HG02852 (cell line): ENCODE data around the gene TRIM4.
"Not testable (repeated sequence)": the region's sequence is repeated elsewhere in the genome, so short reads cannot be mapped to it uniquely, and the experiment has no call there.

Experiments
- ATAC-seq: cut with Tn5 transposase; IDR thresholded peaks from one replicate; pipeline ENCODE4 v1.9.1; 2021; ENCODE audit warnings: mild to moderate bottlenecking, moderate library complexity; ENCODE audit not compliant: unreplicated experiment

The TRIM4 gene, protein sequence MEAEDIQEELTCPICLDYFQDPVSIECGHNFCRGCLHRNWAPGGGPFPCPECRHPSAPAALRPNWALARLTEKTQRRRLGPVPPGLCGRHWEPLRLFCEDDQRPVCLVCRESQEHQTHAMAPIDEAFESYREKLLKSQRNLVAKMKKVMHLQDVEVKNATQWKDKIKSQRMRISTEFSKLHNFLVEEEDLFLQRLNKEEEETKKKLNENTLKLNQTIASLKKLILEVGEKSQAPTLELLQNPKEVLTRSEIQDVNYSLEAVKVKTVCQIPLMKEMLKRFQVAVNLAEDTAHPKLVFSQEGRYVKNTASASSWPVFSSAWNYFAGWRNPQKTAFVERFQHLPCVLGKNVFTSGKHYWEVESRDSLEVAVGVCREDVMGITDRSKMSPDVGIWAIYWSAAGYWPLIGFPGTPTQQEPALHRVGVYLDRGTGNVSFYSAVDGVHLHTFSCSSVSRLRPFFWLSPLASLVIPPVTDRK

DNA sequence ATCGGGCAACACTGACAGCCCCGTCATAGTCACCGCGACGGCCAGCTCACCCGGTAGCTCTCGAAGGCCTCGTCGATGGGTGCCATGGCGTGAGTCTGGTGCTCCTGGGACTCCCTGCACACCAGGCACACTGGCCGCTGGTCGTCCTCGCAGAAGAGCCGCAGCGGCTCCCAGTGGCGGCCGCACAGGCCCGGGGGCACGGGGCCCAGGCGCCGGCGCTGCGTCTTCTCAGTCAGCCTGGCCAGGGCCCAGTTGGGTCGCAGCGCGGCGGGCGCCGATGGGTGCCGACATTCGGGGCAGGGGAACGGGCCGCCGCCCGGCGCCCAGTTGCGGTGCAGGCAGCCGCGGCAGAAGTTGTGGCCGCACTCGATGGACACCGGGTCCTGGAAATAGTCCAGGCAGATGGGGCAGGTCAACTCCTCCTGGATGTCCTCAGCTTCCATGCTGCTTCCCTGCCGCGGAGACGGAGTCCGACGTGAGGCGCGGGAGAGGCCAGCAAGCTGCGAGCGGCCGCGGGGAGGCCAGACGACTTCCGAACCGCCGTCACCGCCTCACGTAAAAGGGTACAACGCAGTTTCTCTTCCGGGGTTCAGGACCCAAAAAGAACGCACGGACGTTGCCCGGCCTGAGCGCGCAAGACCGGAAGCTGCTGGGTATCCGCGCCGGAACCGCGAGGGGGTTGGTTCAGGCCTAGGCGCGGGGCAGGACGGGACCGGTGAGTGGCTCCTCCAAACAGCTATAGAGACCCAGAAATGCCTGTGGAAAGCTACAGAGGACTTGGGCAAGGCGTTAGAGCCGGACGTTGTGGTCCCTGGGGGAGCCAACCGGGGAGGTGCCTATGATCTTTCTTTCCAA, at the start of gene TRIM4:
TRIM4 (minus strand) TSS at position 572 of the 855 bp plus-strand sequence; CDS start at position 443, 129 bp downstream.
- ATAC-seq, result peak; percentile 96

GRCh38 chr7:99958564-99959227, 39.4 kb upstream of the TRIM4 start:
- ATAC-seq, result no peak

DNA sequence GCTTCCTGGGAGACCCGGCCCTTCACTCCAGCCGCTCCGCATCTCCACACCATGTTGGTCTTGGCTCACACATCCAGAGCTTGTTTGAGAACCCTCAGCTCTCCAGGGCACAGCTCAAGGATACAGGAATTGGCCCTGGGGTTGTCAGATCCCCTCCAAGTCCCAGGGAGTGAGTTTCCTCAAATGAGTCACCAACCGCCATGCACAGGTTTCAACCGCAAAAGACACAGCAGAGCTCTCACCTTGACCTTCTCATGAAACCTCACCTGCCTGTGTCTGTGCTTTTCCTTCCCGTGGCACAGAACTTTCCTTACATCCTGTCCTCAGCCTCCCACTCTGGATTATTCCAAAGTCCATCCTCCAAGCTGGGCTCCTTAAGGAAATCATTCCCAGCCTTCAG, 35.9 kb upstream of the TRIM4 start:
- ATAC-seq, result no peak

DNA sequence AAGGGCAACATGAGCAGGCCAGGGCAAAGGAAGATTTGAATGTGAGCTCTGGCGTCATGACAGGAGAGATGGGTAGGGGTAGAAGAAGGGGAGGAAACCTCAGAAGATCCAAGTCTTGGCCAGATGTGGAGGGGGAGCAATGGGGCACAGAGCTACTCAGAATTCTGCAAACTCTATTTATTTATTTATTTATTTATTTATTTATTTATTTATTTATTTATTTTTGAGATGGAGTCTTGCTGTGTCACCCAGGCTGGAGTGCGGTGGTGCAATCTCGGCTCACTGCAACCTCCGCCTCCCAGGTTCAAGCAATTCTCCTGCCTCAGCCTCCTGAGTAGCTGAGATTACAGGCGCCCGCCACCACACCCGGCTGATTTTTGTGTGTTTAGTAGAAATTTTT, 35.3 kb upstream of the TRIM4 start:
- not testable (repeated sequence) for ATAC-seq

- ATAC-seq, result no peak
Observed at GRCh38 chr7:99953649-99954048, 34.3 kb upstream of the TRIM4 start.

DNA sequence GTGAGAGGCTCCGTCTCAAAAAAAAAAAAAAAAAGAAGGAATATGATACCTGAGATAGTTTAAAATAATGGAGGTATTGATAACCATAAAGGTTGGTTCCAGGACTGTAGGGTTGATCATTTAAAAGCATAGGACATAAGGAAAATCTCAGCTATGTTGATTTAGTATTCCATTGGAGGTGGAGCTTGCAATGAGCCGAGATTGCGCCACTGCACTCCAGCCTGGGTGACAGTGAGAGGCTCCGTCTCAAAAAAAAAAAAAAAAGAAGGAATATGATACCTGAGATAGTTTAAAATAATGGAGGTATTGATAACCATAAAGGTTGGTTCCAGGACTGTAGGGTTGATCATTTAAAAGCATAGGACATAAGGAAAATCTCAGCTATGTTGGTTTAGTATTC, 33.3 kb upstream of the TRIM4 start:
- not testable (repeated sequence) for ATAC-seq

DNA sequence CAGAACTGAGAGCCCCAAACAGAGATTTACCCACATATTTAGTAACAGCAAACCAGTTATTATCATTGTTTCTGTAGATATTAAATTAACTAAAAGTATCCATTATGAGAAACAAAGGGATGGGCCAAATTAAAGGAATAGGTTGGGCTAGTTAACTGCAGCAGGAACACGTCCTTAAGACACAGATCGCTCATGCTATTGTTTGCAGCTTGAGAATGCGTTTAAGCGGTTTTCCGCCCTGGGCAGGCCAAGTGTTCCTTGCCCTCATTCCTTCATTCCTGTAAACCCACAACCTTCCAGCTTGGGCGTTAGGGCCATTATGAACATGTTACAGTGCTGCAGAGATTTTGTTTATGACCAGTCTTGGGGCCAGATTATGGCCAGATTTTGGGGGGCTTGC, 31.5 kb upstream of the TRIM4 start:
- not testable (repeated sequence) for ATAC-seq

- ATAC-seq, result no peak
Observed at GRCh38 chr7:99949645-99950228, 30.4 kb upstream of the TRIM4 start.

- ATAC-seq, result no peak
Observed at GRCh38 chr7:99947608-99948007, 28.3 kb upstream of the TRIM4 start.

DNA sequence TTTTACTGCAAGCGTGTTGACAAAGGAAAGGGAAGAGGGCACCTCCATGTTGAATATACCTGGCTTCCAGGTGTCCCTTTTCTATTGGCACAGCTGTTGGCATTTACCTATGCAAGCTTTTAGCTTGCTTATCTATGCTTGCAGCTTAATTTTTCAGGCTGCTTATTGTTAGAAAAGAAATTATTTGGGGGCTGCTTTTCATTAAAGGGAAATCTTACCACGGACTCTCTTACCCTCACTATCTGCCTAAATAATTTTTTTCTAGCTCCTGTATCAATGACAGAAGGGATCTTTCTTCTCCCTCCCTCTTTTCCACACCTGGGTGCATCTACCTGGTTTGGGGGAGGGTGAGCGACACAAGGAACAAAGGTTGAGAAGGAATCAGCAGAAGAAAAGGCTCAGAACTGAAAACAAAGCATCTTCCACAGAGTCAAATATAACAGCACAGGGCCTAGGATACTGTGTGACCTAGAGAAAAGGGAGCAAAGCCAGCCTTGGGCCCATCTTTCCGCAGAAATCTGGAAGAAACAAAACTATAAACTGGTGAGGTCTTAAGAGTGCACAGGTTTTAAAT, 25.3 kb upstream of the TRIM4 start:
- no peak for ATAC-seq

DNA sequence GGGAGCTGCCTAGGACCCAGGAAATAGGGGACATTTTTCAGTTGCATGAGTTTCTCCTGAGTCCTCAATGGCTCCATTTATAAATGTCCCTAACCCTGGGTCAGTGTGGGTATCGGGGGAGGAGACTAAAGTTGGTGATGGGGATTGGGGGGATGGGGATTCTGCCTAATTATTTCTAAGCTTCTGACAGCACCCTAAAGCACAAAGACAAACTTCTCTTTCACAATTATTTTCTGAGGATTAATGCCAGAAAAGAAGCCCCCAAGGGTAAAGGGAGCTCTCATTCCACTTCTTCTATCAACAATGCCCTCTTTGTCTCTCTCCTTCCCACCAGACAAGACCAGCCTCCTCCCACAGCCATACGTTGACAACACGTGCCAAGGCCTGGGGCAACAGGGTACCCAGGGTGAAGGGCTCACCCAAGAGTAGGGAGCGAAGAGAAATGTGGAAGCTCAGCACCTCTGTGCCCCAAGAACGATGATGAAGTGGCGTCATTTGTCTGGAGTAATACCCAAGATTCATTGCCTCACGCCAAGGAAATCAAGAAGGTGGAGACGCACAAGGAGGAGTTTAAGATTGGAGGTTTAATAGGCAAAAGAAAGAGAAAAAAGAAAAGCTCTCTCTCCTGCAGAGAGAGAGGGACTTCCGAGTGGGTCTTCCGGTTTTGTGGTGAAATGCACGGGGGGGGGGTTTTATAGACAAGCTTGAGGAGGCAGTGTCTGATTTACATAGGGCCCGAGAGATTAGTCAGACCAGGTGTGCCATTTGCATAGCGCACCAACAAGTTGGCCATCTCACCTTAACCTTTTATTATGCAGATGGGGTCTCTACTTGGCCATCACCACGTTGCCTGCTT, 24.5 kb upstream of the TRIM4 start:
- ATAC-seq, result no peak

GRCh38 chr7:99938296-99938695, 19.0 kb upstream of the TRIM4 start:
- ATAC-seq, result no peak

DNA sequence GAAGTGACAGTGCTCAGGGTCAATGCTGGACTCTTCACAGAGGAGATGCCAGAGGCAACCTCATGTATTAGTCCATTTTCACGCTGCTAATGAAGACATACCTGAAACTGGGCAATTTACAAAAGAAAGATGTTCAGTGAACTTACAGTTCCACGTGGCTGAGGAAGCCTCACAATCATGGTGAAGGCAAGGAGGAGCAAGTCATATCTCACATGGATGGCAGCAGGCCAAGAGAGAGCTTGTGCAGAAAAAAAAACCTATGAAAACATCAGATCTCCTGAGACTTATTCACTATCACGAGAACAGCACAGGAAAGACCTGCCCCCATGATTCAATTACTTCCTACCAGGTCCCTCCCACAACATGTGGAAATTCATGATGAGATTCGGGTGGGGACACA, 15.7 kb upstream of the TRIM4 start:
- ATAC-seq, result not testable (repeated sequence)

DNA sequence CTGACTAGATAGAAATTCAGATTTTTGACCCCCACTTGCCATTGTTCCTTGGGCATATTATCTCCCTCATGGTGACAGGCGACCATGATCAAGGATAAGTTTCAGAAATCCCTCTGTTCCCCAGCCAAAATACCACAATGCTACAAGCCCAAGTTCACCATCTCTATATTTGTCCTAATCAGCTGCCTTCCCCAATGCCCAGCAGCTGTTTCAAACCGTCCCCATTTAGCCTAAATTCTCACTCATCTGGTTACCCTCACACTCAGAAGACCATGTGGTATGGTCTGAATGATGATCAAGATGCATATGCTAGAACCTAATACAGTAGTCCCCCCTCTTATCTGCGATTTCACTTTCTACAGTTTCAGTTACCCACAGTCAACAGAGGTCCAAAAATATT, 11.0 kb upstream of the TRIM4 start:
- no peak for ATAC-seq

DNA sequence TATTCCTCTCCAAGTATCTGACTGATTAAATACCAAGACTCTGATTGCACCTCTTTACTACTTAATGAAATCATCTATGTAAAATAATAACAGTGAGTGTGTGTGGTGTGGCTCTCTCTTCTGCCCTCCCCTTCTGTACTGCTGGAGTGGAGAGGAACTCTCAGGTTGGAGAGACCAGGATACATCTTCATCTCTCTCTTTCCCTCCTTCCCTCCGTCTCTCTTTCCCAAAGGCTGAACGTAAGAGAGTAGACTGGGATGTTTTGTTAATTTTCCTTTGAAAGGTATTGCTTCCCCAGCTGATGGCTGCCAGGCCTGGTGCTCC, 10.4 kb upstream of the TRIM4 start:
- ATAC-seq, result no peak

DNA sequence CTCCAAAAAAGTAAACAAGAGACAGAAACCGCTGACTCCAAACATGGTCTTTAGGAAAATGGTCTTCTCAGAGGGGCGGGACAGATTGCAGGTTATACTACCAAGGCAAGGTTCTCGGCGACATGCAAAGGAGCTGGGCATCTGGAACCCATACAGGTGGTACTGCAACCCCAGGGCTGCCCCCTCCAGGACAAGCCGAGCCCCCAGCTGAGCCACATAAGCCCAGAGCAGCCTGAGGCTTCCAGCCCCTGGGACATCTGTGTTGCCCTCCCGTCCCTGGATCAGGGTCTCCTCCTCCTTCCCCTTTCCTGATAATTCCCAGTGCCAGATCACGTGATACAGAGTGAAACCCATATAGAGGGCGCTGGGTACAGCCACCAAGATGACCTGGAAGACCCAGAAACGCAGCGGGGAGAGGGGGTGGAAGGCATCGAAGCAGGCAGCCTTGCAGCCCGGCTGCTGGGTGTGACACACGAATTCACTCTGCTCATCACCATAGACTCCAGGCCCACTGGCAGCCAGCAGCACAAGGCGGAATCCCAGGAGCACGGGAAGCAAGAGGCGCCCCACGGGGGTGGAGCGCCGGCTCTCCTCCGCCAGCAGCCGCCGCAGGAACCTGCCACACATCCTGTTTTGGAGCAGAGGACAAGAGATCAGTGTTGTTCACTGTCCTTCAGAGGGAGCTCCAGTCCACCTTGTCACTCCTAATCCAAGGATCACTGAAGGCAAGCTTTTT, 9.8 kb upstream of the TRIM4 start, which contains the start of gene GJC3:
GJC3 (minus strand) TSS at position 627 of the 736 bp plus-strand sequence; CDS start at position 627, 0 bp downstream.
- no peak for ATAC-seq

DNA sequence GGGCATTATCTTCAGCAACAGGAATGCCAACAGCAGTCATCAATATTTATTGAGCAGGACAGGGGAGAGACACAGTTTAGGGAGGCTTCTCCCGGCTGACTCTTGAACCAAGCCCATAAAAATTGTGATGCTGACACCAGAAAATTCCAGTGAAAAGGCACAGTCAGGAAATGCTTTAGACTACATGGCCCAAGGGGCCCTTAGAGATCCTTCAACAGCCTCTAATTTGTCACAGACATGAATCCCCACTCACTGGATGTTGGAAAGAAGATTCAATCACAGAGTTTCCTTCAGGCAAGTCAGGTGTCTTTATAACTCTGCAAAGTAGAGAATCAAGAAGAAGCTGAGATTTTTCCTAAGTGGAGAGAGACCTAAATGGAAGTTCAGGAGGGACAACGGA, 8.9 kb upstream of the TRIM4 start:
- ATAC-seq, result no peak

DNA sequence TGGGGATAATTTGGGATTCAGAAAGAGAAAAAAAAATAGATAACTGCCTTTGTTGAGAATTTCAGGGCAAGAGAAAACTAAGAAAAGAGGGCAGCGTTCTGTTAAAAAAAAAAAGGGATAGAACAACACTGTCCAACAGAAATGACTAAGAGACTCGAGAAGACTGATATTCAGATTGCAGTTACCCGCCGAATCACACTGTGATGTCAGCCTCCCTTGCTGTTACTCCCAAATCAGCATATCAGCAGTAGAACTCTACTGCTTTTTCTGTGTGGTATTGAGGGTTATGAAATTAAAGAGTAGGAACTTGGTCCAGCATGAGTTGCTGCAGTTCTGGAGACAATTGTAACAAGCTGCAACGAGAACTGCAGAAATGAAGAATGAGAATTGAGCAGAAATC, 8.2 kb upstream of the TRIM4 start:
- ATAC-seq, result no peak

DNA sequence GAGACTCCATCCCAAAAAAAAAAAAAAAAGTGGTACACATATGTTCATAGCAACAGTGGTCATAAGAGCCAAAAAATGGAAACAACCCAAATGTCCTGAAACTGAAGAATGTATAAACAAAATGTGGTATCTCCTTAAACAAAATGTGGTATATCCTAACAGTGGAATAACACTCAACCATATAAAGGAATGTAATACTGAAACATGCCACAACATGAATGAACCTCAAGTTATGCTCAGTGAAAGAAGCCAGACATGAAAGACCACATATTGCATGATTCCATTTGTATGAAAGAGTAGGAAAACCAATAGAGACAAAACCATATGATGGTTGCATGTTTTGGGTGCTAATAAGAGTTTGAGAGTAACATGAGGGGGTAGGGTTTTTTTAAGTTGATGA, 7.0 kb upstream of the TRIM4 start:
- no peak for ATAC-seq
